NCI-H345 treated with DMSO at 0.1 percent for 48 hours (cell line): ENCODE data around the gene CTNNA2.
A peak's percentile ranks its signal among the peaks of the same experiment; 100 is the strongest.
"Not testable (repeated sequence)": the region's sequence is repeated elsewhere in the genome, so short reads cannot be mapped to it uniquely, and the experiment has no call there.

ENCODE experiments used
- DNase-seq: peaks from one replicate; lab custom pipeline; 2025; ENCODE audit not compliant: unreplicated experiment; lab: John Stamatoyannopoulos, UW

CTNNA2 gene

GRCh38 chr2:80019571-80020460, 507.0 kb downstream of the CTNNA2 start:
- peak; percentile 48 for DNase-seq

DNA sequence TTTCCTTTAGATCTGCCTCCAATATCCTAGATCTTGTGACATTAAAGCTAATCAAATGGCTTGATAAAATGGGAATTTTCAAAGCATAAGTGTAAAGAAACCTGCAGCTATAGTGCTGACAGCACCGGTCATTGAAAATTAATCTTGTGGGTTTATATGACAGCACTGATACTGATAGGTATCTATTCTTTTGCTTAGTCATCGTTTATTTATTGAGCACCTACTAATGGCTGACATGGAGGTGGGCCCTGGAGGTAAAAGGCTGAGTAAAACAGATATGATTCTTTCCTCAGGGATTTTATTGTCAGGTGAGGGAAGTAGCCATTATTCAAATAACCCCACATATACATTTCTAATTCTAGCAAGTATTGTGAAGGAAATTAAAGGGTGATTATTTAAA, 509.2 kb downstream of the CTNNA2 start:
- DNase-seq = no peak

DNA sequence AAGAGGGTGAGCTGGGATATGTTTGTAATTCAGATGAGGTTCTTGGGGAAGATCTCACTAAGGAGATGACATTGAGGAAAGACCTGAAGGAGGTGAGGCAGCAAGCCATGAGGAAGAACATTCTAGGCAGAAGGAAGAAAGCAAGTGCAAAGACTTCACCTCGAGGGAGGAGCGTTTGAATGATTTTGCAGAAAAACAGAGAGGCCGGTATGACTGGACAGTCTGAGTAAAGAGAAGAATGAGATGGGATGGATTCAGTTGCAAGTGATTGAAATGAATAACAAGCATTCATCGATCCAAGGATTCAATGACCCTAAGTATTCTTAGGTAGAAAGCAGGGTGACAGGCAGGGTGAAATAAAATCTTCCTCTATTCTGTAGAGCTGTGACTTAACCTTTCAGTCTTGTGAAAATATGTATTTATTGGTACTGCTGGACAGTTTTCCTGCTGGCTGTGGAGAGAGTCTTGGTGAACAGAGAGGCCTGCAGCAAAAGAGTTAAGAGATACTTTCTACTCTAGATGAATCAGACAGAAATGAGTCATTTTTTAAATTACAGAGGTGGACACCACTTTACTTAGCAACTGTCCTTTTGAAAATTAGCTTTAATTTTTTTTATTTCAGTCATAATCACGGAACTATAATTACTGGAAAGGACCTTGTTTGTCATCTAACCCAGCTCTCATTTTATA, 513.3 kb downstream of the CTNNA2 start:
- no peak for DNase-seq

- DNase-seq = no peak
Measured at GRCh38 chr2:80028051-80028450, 515.2 kb downstream of the CTNNA2 start.

- DNase-seq = no peak
Measured at GRCh38 chr2:80028584-80028983, 515.7 kb downstream of the CTNNA2 start.

DNA sequence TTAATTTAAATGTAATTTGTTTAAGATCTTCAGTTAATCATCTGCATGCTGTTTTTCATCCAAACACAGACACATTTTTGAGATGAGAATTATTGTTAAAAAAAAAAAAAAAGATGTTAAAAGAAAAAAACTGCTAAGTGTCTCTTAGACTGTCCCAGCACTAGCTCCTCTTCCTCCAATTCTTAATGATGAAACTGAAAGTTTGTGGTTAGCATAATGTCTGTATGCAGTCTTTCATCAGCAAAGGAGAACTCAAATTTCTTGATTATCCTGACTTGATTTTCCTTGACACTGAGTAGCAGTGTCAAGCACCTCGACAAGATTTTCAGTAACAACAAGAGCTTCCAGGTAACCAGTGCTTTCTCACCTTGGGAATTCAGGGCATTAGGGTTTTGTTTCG, 517.3 kb downstream of the CTNNA2 start:
- no peak for DNase-seq

DNA sequence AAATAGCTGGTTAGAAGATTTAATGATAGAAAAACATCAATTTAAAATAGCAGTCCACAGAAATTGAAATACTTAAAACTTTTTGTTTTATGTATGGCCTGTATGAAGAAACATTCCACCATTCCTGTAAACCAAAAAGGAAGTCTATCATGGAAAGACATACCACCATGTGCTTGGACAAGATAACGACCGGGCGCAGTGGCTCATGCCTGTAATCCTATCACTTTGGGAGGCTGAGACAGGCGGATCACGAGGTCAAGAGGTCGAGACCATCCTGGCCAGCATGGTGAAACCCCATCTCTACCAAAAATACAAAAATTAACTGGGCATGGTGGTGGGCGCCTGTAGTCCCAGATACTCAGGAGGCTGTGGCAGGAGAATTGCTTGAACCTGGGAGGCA, 519.8 kb downstream of the CTNNA2 start:
- not testable (repeated sequence) for DNase-seq

DNA sequence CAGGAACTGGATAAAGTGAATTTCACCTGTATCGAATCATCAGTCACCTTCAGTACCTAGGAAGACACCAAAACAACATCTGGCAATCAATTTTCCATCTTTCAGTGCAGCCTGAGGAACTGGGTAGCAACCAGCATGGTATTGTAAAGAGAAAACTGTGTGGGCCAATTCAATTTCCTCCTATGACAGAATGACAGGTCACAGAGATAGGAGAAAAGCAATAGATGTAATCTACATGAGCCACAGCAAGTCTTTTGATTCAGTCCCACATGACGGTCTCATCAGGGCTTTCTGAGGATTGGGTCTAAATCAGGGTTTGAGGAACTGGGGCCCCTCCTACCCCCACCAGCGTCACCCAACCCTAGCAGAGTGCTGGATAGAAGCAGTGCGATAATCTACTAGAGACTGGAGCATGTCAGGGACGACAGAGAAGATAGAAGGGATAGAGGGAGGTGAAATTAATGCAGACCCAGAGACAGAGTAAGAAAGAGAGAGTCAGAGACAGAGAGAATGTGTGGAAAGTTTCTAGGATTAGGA, 523.0 kb downstream of the CTNNA2 start:
- DNase-seq = no peak

GRCh38 chr2:80037310-80037709, 524.5 kb downstream of the CTNNA2 start:
- no peak for DNase-seq

DNA sequence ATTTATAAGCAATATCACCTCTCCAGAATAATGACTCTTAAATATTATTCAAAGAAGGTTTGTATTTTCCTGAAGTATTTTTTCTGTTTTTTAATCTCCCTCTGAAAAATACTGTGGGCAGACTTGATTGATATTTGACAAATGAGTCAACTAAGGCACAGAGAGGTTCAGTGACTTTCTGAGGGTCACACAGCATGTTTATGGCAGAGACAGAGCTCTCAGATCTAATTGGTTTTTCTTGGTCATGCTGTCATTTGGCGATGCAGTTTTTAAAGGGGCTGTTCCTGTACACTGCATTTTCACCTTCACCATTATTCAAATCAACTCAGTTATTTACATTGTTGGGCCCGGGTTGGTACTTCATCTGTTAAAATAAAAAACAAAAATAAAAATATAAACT, 527.4 kb downstream of the CTNNA2 start:
- DNase-seq = no peak

GRCh38 chr2:80042635-80043034, 529.8 kb downstream of the CTNNA2 start:
- DNase-seq = no peak

- no peak for DNase-seq
Measured at GRCh38 chr2:80048296-80048695, 535.4 kb downstream of the CTNNA2 start.

DNA sequence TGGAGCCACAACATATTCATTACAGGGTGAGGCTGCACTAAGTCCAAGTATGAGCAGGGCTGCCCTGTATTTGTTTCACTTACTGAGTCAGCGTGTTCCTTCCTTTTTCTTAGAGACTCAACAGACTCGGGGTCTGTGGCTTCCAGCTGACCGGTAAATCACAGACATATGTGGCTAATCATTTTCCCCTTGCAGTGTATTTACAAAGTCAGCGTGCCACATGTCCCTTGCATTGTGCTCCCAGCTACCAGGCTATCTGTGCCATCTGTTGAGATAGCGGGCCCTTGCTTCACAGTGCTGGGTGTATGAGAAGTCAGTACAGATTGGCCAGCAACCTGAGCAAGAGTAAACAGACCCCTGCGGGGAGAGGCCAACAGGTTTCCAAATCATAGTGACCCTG, 537.4 kb downstream of the CTNNA2 start:
- DNase-seq = no peak

DNA sequence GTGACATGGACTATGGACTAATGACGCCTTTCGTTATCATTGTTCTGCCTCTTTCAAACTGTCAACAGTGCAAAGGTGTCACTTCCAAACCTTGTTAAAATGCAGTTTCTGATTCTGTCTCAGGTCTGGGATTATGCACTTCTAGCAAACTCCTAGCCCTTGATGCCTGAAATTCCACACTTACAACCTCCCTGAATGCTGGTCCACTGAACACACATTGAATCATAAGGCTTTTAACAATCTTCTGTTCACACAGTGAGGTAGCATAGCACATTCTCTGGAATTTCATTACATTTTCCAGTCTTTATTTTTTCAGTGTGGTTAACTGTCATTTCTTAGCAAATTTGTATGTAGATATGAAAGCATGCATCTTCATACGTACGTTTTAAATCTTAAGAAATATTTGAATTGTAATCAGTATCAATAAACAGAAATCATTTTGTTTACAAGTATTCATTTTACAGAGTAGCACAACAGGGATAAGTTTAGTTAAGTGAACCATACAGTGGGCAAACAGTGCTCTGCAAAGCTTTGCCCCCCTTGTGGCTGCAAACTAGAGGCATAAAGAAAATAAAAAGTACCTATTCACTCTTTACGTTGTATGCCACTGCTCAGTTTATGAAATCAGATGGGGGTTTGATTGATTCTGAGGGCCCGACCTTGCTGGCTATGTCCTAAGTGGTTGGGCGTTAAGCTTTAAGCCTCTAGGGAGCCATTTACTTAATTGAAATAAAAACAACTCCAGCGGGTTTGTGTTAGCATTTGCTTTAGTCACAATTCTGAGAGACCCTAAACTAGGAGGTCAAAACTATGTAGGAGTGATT, 540.9 kb downstream of the CTNNA2 start:
- DNase-seq = no peak

DNA sequence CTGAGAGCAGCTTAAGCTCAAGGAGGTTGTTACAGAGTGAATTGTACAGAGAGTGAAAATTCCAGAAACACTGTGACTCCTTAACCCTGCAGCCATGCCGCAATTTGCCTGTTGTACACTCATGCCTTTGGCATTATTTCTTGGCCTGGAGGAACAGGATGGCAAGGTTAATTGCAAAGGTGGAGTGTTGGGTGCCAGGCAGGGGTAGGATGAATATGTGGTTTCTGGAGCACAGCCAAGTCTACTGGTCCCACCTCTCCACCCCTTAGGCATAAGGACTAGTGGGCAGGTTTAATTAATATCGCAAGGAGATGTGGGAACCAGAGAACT, 541.5 kb downstream of the CTNNA2 start:
- DNase-seq = no peak

DNA sequence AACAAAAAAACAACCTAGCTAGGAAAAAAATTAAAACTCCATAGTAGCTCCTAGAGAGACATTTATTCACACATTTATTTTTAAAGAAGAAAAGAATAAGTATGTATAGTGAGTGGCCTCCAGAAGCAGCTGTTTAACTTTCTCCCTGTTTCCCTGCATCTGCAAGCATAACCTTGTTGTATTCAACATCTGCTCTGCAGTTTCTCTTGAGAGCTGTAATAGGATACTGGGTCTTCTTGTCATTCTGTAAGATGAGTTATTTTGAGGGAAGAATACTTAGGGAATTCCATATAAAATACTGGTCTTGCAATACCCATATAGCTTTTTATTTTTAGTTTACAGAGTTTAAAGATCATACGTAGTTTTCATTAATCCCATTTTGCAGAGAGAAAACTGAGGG, 545.1 kb downstream of the CTNNA2 start:
- DNase-seq = no peak

DNA sequence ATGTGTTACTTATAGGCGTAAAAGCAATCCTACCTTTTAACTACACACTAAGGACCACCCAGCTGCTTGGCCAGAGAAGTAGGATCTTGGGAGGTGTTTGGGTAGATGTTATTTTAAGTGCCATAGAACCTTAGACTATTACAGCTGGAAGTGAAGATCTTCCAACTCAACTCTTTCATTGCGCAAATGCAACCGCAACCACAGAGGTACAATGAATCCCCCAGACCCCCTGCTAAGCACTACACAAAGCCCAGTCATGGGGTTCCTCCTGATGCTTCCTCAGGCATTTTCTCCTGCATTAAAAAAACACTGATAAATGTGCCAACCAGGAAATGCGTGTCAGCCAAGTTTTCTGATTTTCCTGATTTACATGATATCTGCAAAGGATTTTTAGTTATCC, 545.7 kb downstream of the CTNNA2 start:
- DNase-seq = no peak

DNA sequence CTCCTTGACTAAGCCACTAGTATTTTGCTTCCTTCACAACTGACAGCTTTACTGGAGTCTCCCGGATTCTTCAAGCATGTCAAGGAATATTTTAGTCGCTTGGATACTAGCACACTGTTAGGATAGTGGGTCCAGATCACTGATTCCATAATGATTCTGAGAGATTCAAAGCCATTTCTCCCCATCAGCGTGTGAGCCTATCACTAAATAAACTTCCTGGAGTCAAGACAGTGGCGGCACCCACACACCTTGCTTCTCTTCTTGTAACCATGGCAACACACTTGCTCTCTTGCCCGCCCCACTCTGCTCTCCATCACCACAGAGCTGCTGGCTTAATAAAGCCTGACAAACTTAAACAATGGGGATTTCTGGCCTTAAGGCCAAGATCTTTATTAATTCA, 546.6 kb downstream of the CTNNA2 start:
- no peak for DNase-seq

DNA sequence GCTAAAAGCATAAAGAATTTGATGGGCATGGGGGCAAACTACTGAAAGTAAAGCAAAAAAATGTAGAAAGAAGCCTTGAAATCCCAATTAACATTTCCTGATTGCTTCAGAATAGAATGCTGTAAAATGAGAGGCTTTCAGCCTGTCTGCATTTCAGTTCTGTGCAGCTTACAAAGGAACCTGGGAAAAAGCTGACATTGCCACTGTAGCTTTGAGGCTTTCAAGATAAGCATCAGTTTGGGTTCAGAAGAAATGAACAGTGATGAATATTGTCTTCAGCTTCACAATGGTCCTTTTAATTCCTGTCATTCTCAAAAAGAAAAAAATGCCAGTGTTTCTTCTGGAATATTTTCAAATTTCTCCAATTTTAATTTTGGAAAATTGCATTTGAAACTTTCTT, 549.0 kb downstream of the CTNNA2 start:
- DNase-seq = no peak

GRCh38 chr2:80062298-80062697, 549.4 kb downstream of the CTNNA2 start:
- no peak for DNase-seq

GRCh38 chr2:80068038-80068731, 555.3 kb downstream of the CTNNA2 start:
- DNase-seq = peak; percentile 12
